ENCODE data around the gene ADAT1. TPM values are rescaled to one million over a fixed set of nuclear protein-coding genes. Genes with fewer than 3 reads are reported as not detected.
A peak's percentile ranks its signal among the peaks of the same experiment; 100 is the strongest.

The ADAT1 gene
- polyA plus RNA-seq (2012; ENCODE audit: missing spikeins), result 32.1 TPM

- DNase-seq (ENCODE audit: insufficient read length), result peak; percentile 85
- TF ChIP-seq POLR2A (IDR thresholded peaks at IDR 0.05; ENCODE audit: low read depth, low read length) (peak; percentile 95), POLR2AphosphoS5 (IDR thresholded peaks at IDR 0.05; ENCODE audit: low read depth, low read length) (peak; percentile 92), TAF1 (IDR thresholded peaks at IDR 0.05; ENCODE audit: borderline replicate concordance, low read depth, low read length) (peak; percentile 72; the same call in 1 of the 2 replicates)
- FAIRE-seq, result peak; percentile 81
Measured at GRCh38 chr16:75622761-75623605, at the start of gene ADAT1. Gene ADAT1 (minus strand): TSS chr16:75623281. CDS start chr16:75620799, 2,482 bp downstream.

DNA sequence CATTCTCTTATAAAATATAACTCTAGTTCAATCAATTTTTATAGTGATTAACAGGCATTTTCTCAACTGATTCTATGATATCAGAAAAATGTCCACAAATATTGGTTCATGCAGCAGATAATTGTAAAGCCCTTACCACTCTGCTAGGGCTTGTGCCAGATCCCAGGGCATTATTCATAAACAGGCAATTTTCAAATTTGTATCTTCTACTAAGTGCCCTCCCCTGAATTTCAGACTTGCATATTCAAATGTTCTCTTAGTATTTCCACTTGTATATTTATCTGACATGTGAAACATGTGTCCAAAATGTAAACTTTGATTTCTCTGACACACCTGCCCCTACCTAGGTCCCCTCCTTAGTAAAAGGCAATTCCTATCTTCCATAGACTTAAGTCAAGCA lies 44.4 kb upstream of the ADAT1 start:
- no peak for FAIRE-seq
- TF ChIP-seq POLR2AphosphoS5 (IDR thresholded peaks at IDR 0.05; ENCODE audit: low read depth, low read length) (no peak), TAF1 (IDR thresholded peaks at IDR 0.05; ENCODE audit: borderline replicate concordance, low read depth, low read length) (no peak), POLR2A (IDR thresholded peaks at IDR 0.05; ENCODE audit: low read depth, low read length) (no peak)
- DNase-seq (ENCODE audit: insufficient read length), result no peak

DNA sequence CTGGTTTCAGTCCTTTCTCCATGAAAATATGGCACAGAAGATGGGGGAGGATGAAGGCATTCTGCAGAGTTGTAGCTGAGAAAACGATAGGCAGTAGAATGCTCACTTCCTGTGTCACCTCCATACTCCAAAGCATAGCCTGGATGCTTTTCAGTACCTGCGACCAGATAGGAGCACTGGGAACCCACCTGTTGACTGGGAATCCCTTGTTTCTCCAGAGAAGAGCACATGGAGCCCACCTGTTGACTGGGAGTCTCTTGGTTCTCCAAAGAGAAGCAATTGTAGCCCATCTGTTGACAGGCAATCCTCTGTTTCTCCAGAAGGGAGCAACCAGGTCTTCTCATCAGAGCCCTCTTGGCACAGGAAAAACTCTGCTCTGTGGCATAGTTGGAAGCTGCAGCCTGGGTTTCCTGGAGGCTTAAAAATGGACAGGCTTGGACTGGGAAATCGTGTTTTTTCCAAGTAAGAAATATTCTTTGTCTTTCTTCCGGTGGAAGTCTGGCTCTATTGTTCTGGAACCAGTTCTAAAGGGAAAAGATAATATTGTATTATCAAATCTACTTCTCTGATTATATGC lies 37.7 kb upstream of the ADAT1 start:
- DNase-seq (ENCODE audit: insufficient read length), result no peak
- TF ChIP-seq TAF1 (IDR thresholded peaks at IDR 0.05; ENCODE audit: borderline replicate concordance, low read depth, low read length) (no peak), POLR2AphosphoS5 (IDR thresholded peaks at IDR 0.05; ENCODE audit: low read depth, low read length) (no peak), POLR2A (IDR thresholded peaks at IDR 0.05; ENCODE audit: low read depth, low read length) (no peak)
- no peak for FAIRE-seq

- TF ChIP-seq TAF1 (IDR thresholded peaks at IDR 0.05; ENCODE audit: borderline replicate concordance, low read depth, low read length), result no peak
- no peak for TF ChIP-seq POLR2A (IDR thresholded peaks at IDR 0.05; ENCODE audit: low read depth, low read length)
- no peak for TF ChIP-seq POLR2AphosphoS5 (IDR thresholded peaks at IDR 0.05; ENCODE audit: low read depth, low read length)
- FAIRE-seq (no peak), DNase-seq (ENCODE audit: insufficient read length) (no peak)
Measured at GRCh38 chr16:75660321-75660720, 37.2 kb upstream of the ADAT1 start.

DNA sequence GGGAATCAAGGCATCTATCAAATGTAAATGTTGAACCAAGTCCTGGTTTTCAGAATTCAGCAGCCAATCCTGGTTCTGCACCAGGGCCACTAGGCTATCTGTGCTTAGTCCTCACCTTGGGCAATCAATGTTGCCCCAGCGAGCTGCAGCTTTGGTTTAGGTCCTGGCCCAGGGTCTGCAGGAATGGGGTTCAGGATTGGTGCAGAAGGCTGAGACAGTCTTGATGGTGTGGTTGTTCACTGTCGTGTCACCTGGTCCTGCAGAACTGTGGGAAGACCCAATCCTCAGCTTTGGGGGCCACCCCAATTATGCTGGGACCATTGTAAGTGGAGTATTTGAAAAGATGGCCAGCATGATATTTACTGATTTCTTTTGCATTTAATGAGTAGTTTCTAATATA lies 35.1 kb upstream of the ADAT1 start:
- DNase-seq (ENCODE audit: insufficient read length), result no peak
- no peak for FAIRE-seq
- TF ChIP-seq TAF1 (IDR thresholded peaks at IDR 0.05; ENCODE audit: borderline replicate concordance, low read depth, low read length) (no peak), POLR2AphosphoS5 (IDR thresholded peaks at IDR 0.05; ENCODE audit: low read depth, low read length) (0 out of 2 replicates have a peak, but pooled peaks have one; percentile 24), POLR2A (IDR thresholded peaks at IDR 0.05; ENCODE audit: low read depth, low read length) (0 out of 2 replicates have a peak, but pooled peaks have one; percentile 33)

DNA sequence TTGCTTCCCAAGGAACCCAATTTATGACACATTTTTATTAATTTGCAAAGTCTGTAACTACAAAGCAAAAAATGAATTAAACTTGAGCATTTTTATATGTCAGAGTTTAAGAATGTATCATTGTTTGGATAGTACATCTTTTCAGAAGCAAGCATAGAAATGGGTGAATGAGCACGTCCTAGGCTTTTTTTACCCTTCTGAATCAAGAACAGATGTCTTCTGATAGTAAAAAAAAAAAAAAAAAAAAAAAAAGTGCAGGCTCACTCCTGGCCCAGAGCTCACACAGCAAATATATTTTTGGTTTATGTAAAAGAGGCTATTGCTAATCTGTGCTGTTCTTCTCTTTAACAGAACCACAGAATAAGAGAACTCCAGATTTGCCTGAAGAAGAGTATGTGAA lies 30.8 kb upstream of the ADAT1 start:
- no peak for TF ChIP-seq POLR2AphosphoS5 (IDR thresholded peaks at IDR 0.05; ENCODE audit: low read depth, low read length)
- TF ChIP-seq TAF1 (IDR thresholded peaks at IDR 0.05; ENCODE audit: borderline replicate concordance, low read depth, low read length), result no peak
- TF ChIP-seq POLR2A (IDR thresholded peaks at IDR 0.05; ENCODE audit: low read depth, low read length), result no peak
- DNase-seq (ENCODE audit: insufficient read length) (no peak), FAIRE-seq (no peak)

DNA sequence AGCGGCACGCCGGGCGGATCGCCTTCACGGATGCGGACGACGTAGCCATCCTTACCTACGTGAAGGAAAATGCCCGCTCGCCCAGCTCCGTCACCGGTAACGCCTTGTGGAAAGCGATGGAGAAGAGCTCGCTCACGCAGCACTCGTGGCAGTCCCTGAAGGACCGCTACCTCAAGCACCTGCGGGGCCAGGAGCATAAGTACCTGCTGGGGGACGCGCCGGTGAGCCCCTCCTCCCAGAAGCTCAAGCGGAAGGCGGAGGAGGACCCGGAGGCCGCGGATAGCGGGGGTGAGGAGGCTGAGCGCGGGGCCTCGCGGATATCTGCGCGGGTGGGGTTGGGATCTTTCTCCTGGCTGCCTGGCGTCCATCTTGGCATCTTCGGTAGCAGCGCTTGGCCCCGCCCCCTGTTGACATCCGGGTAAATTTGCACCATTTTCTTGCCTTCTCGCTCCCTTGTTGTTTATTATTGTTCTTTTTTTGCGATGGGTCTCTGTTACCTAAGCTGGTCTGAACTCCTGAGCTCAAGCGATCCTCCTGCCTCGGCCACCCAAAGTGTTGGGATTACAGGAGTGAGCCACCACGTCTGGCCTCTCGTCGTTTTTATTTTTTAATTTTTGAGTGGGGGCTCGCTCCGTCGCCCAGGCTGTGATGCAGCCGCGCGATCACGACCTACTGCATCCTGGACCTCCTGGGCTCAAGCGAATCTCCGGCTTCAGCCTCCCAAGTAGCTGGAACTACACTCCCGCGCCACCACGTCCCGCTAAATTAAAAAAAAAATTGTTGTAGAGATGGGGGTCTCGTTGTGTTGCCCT lies 25.4 kb upstream of the ADAT1 start:
- TF ChIP-seq POLR2A (IDR thresholded peaks at IDR 0.05; ENCODE audit: low read depth, low read length), result peak; percentile 54; the same call in 1 of the 2 replicates
- no peak for TF ChIP-seq POLR2AphosphoS5 (IDR thresholded peaks at IDR 0.05; ENCODE audit: low read depth, low read length)
- TF ChIP-seq TAF1 (IDR thresholded peaks at IDR 0.05; ENCODE audit: borderline replicate concordance, low read depth, low read length), result peak; percentile 27; the same call in 1 of the 2 replicates
- FAIRE-seq (peak; percentile 81), DNase-seq (ENCODE audit: insufficient read length) (peak; percentile 45)

GRCh38 chr16:75647492-75648264 lies 24.6 kb upstream of the ADAT1 start, which contains the start of the genes KARS1 and TERF2IP:
Gene KARS1 (minus strand): TSS chr16:75647665. CDS start chr16:75647639, 26 bp downstream.
Gene TERF2IP (plus strand): TSS chr16:75647773. CDS start chr16:75647883, 110 bp downstream.
- peak; percentile 97 for TF ChIP-seq POLR2AphosphoS5 (IDR thresholded peaks at IDR 0.05; ENCODE audit: low read depth, low read length)
- TF ChIP-seq POLR2A (IDR thresholded peaks at IDR 0.05; ENCODE audit: low read depth, low read length), result peak; percentile 98
- peak; percentile 97 for TF ChIP-seq TAF1 (IDR thresholded peaks at IDR 0.05; ENCODE audit: borderline replicate concordance, low read depth, low read length)
- FAIRE-seq, result peak; percentile 99
- peak; percentile 79 for DNase-seq (ENCODE audit: insufficient read length)

DNA sequence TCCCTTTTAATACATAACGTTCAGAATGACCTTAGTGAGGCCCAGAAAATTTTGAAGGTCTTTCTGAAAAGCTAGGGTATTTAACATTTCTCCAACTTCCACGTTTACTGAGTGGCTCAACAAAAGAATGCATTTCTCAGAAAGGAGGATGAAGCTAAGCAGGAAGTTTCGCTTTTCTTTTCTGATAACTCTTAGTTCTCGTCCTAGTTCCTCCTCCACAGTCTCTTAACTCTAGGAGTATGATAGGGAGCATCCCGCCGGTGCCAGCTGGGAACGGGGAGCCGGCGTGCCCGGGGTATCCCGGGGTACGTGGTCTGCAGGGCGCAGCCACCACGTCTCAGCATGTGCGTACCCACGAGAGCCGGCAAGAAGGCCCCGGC lies 24.0 kb upstream of the ADAT1 start:
- no peak for FAIRE-seq
- TF ChIP-seq POLR2AphosphoS5 (IDR thresholded peaks at IDR 0.05; ENCODE audit: low read depth, low read length) (no peak), TAF1 (IDR thresholded peaks at IDR 0.05; ENCODE audit: borderline replicate concordance, low read depth, low read length) (no peak), POLR2A (IDR thresholded peaks at IDR 0.05; ENCODE audit: low read depth, low read length) (no peak)
- no peak for DNase-seq (ENCODE audit: insufficient read length)

Data from GM12892 (cell line).